HK-2 (cell line): ENCODE results near the gene PREB.
"Not testable (repeated sequence)": the region's sequence is repeated elsewhere in the genome, so short reads cannot be mapped to it uniquely, and the experiment has no call there.

ENCODE experiments used
- DNase-seq: peaks from one replicate; pipeline ENCODE4 v3.0.0-alpha.2; 2018; ENCODE audit not compliant: unreplicated experiment

The PREB gene, protein sequence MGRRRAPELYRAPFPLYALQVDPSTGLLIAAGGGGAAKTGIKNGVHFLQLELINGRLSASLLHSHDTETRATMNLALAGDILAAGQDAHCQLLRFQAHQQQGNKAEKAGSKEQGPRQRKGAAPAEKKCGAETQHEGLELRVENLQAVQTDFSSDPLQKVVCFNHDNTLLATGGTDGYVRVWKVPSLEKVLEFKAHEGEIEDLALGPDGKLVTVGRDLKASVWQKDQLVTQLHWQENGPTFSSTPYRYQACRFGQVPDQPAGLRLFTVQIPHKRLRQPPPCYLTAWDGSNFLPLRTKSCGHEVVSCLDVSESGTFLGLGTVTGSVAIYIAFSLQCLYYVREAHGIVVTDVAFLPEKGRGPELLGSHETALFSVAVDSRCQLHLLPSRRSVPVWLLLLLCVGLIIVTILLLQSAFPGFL

DNA sequence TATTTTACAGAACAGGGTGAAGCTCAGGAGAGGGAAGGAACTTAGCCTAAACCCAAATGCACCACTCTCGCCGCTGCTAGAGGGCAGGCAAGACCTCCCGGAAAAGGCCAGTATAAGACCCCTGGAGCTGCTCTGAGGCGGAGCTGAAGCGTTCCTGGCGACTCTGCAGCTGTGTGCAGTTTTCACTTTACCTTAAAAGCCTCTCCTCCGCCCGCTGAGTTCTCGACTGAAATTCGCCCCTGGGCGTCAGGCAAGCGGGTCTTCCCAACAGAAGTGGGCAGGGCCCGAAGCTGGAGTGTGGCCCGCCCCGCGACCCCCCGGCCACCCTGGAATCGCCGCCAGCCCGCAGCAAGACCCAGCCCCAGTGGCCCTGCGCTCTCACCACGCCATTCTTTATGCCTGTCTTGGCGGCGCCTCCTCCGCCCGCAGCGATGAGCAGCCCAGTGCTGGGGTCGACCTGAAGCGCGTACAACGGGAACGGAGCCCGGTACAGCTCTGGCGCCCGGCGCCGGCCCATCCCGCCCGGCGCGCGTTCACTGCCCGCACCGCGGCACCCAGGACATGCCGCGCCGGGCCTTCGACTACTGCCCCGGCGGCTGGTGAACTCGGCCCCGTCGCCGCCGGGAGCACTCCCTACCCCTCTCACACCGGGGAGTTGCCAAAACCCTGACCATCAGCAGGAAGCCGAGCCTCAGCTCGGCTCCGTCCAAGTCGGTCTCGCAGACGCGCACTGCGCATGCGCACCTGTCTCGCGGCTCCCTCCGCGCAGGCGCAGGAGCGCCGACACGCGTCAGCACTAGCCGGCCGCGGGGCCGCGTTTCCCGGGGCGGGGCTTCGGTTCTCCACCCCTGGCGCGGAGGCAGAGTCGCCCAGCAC, at the start of gene PREB:
TSS of gene PREB (minus strand) at position 732 of the 876 bp plus-strand sequence. CDS start at position 517, 215 bp downstream.
- peak; percentile 96 for DNase-seq

DNA sequence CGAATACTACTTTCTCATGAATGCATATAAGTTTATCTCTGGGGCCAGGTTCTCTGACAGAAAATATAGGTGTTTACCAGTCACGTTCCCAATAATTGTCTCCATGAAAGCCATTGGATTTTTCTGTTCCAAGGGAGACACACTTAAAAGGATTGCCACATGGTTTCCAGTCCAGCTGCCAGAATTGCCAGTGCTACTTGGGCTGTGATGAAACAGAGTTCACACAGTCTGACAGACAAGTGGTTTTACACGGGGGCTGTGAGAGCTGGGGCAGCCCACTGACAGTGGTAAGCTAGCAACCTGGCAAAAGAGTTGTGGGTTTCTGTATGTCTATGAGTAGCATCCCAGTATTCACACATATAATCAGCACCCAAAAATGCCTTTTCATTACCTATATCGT, 49.7 kb upstream of the PREB start:
- DNase-seq = no peak

DNA sequence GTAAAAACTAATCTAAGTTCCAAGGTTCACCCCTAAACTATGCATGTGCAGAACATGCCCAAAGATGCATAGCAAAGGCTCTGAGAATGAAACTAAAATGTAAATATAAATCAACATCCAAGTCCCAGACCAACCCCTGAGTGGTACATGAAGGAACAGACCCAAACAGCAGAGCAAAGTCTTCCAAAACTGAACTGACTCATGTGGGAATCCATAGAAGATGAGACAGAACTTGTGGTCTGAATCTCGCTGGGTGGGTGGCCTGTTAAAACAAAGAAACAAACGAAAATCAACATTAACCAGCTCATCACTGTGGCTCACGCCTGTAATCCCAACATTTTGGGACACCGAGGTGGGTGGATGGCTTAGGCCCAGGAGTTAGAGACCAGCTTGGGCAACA, 47.9 kb upstream of the PREB start:
- DNase-seq = no peak

DNA sequence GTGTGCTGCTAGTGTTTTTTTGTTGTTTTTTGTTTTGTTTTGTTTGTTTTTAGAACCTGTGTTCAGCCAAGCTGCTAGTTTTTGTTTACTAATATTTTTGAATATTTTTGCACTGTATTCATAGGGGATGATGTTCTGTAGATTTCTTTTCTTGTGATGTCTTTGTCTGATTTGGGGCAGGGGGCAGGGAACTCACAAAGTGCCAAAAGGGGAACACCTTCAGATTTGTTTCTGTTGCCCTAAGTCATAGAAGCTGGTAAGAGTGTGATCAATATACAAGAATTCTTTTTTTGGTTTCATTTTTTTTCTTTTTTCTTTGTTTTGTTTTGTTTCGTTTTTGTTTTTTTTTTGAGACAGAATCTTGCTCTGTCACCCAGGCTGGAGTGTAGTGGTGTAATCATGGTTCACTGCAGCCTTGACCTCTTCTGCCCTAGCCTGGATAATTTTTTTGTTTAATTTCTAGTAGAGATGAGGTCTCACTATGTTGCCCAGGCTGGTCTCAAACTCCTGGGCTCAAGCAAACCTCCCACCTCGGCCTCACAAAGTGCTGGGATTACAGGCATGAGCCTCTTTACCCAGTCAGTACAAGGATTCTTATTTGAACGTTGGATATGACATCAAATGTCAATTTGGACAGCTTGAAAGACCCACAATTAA, 45.0 kb upstream of the PREB start:
- no peak for DNase-seq

DNA sequence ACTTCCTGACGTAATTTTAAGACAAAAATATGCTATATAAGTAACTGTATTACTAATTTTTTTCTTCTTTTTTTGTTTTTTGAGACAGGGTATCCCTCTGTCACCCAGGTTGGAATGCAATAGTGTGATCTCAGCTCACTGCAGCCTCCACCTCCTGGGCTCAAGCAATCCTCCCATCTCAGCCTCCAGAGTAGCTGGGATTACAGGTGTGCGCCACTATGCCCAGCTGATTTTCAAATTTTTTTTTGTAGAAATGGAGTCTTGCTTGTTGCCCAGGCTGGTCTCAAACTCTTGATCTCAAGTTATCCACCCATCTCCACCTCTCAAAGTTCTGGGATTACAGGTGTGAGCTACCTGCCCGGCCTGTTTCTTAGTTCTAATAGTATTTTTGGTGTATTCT, 44.0 kb upstream of the PREB start:
- DNase-seq = no peak

DNA sequence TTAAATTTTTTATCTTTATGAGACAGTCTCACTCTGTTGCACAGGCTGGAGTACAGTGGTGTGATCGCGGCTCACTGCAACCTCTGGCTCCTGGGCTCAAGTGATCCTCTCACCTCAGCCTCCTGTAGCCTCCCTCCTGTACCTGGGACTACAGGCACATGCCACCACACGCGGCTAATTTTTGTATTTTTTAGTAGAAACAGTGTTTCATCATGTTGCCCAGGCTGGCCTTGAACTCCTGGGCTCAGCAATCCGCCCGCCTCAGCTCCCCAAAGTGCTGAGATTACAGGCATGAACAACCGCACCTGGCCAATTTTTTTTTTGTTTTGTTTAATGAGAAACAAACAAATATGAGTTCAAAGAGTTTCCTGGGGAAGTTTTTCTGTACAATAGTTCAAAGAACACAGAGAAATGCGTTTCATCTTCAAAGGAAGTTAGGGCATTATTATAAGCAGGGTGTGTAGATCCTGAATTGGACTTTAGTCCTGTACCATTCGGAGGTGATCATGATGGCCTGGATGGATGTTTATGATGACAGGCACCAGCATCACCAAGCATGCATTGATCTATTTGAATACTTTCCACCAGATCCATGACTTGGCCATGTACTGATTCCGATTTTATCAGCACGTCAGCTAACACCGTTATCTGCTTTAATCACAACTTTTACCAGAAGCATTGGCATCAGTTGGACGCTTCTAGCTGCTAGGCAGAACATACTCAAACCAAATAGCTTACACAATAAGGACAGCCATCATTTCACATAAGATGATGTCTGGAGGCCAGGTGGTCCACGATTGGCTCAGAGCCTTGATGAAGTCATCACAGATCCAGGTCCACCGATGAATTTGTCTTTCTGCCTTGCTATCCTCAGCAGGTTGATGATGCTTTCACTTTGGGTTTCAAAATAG, 43.3 kb upstream of the PREB start:
- DNase-seq = no peak

DNA sequence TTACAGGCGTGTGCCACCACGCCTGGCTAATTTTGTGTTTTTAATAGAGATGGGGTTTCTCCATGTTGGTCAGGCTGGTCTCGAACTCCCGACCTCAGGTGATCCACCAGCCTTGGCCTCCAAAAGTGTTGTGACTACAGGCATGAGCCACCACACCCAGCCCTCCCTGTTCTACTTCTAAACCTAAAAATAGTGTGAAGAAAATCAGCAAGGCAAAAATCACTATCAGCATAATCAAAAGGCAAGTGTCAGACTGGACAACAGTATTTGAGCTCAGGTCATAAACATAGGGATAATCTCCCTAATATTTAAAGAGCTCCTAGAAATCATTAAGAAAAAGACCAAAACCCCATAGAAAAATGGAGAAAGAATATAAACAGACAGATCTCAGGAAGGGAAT, 41.3 kb upstream of the PREB start:
- not testable (repeated sequence) for DNase-seq

DNA sequence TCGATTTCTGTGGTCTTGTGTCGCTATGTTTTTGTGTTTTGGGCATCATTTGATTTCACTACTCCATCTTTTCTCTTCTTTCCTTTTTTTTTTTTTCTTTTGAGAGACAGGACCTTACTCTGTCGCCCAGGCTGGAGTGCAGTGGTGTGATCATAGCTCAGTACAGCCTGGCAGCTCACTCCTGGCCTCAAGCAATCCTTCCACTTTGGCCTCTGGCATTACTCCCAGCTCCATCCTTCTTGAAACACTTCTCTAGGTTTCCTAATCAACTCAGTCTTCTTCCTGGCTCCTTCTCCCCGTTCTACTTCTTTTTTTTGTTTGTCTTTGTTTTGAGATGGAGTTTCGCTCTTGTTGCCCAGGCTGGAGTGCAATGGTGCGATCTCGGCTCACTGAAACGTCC, 40.9 kb upstream of the PREB start:
- DNase-seq = no peak

DNA sequence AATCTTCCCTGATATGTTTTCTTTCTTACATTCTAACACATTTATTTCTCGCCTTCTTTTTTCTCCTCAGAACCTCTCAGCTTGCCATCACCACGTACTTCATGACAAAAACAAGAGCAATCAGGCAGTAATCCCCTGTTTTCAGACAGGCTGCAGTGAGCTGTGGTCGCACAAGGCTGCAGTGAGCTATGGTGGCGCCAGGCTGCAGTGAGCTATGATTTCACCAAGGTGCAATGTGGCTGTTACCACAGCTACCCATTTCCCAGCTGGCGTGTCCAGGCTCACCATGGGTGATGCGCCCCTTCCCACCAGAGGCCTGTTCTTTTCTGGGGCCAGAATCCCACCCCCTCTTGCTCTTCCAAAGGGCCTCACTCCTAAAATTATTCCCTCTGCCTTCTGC, 40.2 kb upstream of the PREB start:
- DNase-seq = no peak

DNA sequence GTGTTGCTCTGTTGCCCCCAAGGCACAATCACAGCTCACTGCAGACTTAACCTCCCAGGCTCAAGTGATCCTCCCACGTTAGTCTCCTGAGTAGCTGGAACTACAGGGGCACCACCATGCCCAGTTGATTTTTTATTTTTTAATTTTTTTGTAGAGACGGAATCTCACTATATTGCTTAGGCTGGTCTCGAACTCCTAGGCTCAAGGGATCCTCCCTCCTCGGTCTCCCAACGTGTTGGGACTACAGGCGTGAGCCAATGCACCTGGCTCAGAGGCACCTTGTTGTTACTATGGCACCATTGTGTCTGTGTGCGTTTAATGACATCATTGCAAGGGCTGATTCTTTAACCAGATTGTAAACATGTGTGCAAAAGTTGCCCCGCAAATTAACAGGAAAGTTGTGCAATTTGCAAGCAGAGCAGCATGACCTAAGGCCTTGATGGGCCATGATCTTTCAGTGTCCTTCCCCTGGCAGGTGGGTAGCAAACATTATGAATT, 37.0 kb upstream of the PREB start:
- no peak for DNase-seq

DNA sequence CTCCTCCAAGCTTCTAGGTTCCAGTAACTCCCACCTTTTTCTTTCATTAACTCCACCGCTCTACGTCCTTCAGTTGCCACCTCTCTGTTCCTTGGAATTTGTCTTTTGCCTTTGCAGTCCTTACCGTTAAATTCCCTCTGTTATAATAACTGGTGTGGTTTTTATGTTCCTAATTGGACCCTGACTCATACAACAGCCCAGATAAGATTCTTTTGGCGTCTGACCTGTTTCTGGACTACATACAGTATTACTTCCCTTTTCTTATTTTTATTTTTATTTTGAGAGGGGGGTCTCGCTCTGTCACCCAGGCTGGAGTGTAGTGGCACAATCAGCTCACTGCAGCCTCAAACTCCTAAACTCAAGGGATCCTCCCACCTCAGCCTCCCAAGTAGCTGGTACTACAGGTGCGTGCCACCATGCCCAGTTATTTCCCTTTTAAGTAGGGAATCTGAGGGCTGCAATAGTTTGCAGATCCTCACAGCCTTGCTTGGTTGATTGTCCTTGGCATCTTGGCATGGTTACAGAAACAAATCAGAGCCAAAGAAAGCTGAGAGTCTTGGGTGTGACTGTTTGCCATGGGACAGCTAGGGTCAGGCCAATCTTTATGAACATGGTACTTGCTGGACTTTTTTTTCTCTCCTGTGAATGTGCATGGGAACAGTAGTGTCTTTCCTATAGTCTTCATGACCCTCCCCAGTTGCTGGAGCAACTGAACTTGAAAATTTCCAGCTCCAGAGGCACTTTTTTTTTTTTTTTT, 36.3 kb upstream of the PREB start:
- no peak for DNase-seq

DNA sequence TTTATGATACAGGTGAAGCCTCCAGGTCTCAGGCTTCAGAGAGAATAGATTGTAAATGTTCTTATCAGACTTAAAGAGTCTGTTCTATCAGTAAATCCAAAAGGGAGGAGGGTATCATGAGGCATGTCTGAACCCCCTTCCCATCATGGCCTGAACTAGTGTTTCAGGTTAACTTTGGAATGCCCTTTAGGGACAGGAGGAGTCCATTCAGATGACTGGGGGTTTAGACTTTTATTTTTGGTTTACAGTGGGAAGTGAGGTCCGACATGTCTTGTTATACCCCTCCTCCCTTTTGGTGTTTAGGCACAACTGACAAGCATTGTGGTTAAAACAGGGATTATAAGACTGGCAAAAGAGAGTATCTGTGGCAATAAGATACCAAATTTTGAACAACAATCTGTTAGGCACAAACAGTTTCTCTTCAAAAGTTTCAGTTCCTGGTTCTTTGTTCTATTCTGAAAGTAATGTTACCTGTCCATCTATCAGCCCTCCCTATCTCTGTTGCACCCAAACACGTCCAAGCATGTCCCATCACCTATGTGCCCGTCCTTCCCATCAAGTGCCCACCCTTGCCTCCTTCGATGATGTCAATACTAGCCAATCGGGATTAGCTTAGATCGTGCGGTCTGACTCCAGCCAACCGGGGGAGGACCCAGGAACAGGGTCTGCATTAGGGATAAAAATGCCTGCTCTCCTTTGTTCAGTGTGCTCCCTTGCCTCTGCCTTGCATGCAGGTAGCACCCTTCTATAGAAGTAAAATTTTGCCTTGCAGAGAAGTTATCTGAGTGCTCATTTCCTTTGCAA, 30.7 kb upstream of the PREB start:
- no peak for DNase-seq

DNA sequence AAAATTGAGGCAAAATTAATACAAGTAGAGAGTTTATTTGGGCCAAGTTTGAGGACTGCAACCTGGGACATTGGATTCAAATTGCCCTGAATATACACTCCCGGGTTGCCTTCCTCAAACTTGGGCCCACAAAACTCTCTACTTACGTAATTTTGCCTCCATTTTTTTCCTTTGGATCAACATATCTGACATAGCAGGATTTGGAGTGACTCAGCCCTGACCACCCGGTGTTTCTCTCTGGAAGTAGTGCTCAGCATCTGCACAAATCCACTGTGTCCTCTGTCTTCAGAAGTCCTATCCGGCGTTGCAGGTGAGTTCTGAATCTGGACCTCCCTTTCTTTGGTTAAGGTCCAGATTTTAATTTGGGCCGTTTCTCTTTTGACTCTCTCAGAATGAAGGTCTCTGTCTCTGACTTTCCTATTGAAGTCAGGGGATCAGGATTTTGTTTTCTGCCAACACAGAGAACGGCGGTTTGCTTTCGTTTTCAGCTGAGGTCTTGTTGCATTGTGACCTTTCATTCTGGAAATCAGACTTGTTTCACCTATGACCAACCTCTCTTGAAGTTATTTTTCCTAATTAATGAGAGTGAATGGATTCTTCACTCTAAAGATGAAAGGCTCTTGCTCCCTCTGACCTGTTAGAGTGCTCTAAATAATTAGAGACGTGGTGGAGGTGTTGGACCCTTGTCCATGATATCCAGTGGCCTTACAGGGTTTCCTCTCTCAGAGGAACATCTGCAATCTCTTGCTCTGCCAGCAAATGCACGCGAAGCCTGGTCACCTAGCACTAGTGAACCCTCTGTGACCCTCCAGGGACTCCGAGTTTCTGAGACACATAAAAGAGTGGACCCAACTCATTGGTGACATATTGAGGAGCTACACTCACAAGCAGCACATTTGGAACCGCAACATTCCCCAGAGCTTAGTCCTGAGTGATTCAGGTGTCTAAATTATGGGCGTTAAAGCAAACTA, 28.0 kb upstream of the PREB start:
- no peak for DNase-seq

DNA sequence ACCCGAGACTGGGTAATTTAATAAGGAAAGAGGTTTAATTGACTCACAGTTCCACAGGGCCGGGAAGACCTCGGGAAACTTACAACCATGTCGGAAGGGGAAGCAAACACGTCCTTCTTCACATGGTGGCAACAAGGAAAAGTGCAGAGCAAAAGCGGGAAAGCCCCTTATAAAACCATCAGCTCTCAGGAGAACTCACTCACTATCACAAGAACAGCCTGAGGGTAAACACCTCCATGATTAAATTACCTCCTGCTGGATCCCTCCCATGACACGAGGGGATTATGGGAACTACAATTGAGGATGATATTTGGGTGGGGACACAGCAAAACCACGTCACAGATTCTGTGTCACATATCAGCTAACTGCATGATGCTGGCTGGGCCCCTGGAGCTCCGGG, 25.8 kb upstream of the PREB start:
- DNase-seq = no peak

DNA sequence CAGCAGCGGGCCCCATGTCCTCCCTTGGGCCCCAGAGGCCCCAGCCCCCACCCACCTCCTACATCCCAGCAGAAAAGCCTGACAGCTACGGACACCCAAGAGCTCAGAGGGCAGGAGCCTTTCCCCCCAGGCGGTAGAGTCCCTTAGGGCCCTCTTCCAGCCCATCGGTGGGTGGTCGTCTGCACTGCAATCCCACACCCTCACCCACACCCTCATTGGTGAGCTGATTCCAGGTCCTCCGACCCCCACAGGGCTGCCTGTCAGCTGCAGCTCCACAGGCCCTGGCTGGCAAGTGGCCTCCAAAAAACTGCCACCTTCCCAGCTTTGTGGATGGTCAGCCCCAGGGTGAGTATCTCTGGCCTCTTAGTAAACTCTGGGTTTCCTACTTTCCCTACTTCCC, 24.8 kb upstream of the PREB start:
- DNase-seq = no peak

DNA sequence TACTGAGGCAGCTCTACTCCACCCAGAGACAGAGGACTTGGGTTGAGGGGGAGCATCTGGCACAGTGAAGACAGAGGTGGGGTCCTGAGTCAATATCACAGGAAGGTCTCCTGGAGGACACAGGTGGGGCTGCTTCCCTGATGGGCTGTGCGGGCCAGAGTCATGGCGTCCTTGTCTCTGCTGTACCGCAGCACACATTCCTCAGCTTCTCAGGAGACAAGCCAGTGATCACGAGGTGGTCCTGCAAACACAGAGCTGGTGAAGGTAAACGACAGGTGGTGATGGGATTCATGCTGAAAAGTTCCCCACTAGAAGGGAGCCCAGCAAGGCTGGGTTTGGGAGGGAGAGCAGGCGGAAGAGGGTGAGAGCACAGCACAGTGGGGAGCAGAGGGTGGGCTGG, 24.0 kb upstream of the PREB start:
- no peak for DNase-seq

DNA sequence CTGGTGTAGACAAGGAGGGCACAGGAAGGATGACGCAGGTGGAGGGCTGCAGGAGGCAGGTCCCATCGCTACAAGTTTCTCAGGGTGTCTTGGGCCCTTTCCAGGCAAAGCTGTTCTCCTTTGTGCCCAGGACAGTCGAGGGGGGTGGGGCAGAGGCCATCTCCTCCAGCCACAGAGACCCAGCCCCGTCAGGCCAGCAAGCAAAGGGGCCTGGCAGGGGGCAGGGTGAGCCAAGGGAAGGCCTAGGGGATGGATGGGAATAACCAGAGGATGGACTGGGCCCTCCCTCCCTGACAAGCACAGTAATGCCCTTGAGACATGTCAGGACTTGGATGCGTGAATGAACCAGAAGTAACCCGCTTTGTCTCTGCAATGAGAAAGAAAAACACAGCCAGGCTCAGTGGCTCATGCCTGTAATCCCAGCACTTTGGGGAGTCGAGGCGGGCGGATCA, 20.7 kb upstream of the PREB start:
- DNase-seq = no peak

DNA sequence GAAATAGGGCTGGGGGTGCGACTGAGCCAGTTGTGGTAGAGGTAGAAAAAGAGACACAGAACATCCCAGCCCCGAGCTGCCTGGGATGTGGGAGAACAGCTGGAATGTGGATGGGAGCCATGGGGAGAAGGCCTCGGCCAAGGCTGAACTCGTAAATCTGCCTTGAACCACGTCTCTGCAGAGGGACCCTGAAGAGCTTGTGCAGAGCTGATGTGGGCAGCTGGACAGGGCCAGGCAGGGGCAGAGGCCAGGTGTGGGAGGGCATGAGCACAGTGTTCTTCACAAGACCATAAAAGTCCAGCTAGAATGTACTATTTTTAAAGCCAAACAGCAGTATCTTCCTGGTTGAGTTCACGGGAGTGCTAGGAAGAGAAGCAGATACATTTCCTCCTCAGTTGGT, 20.1 kb upstream of the PREB start:
- no peak for DNase-seq
